Adrenal gland (tissue), 12 donors: Measurements from ENCODE around the gene CEP85L. TPM values are rescaled to one million over a fixed set of nuclear protein-coding genes. Genes with fewer than 3 reads are reported as not detected.

Experiments used
- DNase-seq, 7 donors: peaks; one replicate each; pipeline ENCODE4 v3.0.0-alpha.2; 2019 to 2020
- H3K27ac ChIP-seq, 5 donors: fragments of 200-600 bp; sonication (generic) in 4 of 5; 1 replicate in 3 of 5; 2 replicates in 2 of 5; pipeline versions ENCODE4 v1.5.1 to v1.8.0; 2016 to 2020; ENCODE audit warnings: mild to moderate bottlenecking in 1 of 5
- H3K27me3 ChIP-seq: fragments of 200-600 bp; 2 replicates; pipeline ENCODE4 v1.8.0; 2021
- H3K36me3 ChIP-seq, 2 donors: fragments of 200-600 bp; replicated peaks in 1 of 2; 1 replicate in 1 of 2; 2 replicates in 1 of 2; pipeline versions ENCODE4 v1.5.1 to v1.8.0; 2018 to 2022
- H3K4me1 ChIP-seq, 2 donors: fragments of 200-600 bp; replicated peaks in 1 of 2; 1 replicate in 1 of 2; 2 replicates in 1 of 2; pipeline versions ENCODE4 v1.5.1 to v1.8.0; 2018 to 2021
- H3K4me3 ChIP-seq, 4 donors: fragments of 200-600 bp; sonication (generic) in 3 of 4; one replicate each; pipeline ENCODE4 v1.5.1; 2016 to 2018
- H3K9me3 ChIP-seq, 3 donors: fragments of 200-600 bp; sonication (generic) in 1 of 3; replicated peaks in 1 of 3; 1 replicate in 2 of 3; 2 replicates in 1 of 3; pipeline versions ENCODE4 v1.5.1 to v1.8.0; 2016 to 2021
- CTCF ChIP-seq, 6 experiments: fragments of 450-650 bp in 4 of 6; fragments of 200-600 bp in 2 of 6; sonication (generic) in 1 of 6; IDR thresholded peaks; 1 replicate in 5 of 6; 2 replicates in 1 of 6; pipeline versions ENCODE4 v1.5.1 to v1.8.0; 2016 to 2021; ENCODE audit warnings: antibody characterized with exemption in 6 of 6, mild to moderate bottlenecking in 2 of 6, moderate library complexity in 1 of 6
- POLR2A ChIP-seq, 2 donors: fragments of 450-650 bp; IDR thresholded peaks; one replicate each; pipeline ENCODE4 v1.6.1; 2017; ENCODE audit warnings: antibody characterized with exemption in 2 of 2, mild to moderate bottlenecking in 2 of 2, moderate library complexity in 1 of 2
- WGBS, 4 donors: extraction: QIAGEN DNeasy Blood & Tissue Kit in 2 of 4; methylation state at CpG; one replicate each; pipeline versions ENCODE4 v1.1.5 to v1.1.7; 2013 to 2017; 5-methylcytosine and 5-hydroxymethylcytosine counted together
- intact Hi-C, 2 donors: fragments of 100-400 bp; cut with DNase I; formaldehyde crosslinking; loops; one replicate each; pipeline versions ENCODE4 v1.14.1 to v1.15.0; 2022 to 2023
- polyA plus RNA-seq, 3 donors: library from polyadenylated mRNA; stranded (reverse); fragments of 200-250 nt in 2 of 3; fragments of 350-450 nt in 1 of 3; fragmentation: Illumina TruSeq in 1 of 3; extraction: RNeasy Lipid Tissue Mini Kit (QIAGEN cat#74804) in 1 of 3; gene quantifications; one replicate each; pipeline ENCODE4 v1.2.3, GENCODE V29; 2013 to 2014
- total RNA-seq, 9 donors: library from RNA; depleted of rRNA in 4 of 9; stranded (reverse); fragments of >200 nt in 4 of 9; fragments of 120-200 nt in 1 of 9; fragmentation: NEBNext Ultra II Directional in 1 of 9; extraction: Animal tissue kit (Norgen Biotek cat#: 25700) in 1 of 9; gene quantifications; one replicate each; pipeline versions ENCODE4 v1.1.0 to v1.2.4, GENCODE V29; 2013 to 2023
- donor health status: healthy with polysubstance abuse.
- donor health status: Bipolar disorder and iron deficiency.
- donor health status: DM: yes; HTN: yes; CAD: no.
- donor health status: DM: no; HTN: no; CAD: no.
- donor health status: DM: no; HTN: no; CAD: no.
- donor health status: DM: yes; HTN: yes; CAD: no.

The CEP85L gene
- total and polyA plus RNA-seq, 12 donors = 2.3 to 74.3 (median 23.3) TPM

DNA sequence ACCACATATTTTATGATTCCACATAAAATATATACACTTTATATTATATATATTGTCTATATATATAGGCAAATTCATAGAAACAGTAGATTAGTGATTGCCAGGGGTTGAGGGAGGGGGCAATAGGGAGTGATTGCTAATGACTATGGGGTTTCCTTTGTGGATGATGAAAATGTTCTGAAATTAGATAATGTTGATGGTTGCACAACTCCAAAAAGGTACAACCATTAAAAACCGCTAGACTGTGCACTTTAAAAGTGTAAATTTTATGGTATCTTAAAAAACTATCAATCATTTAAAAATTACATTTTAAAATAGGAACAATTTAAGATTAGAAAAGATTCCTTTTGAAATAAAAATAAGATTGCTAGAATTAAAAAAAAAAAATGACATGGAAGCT, 23.8 kb upstream of the CEP85L start:
- 78 to 95% (median 92%) methylated on average over 1 of the region's 1 CpG for WGBS, 4 donors
- no peaks in the 10 kb centered on the region for H3K9me3 ChIP-seq
- H3K27ac ChIP-seq = no peak overlapping the region

GRCh38 chr6:118674772-118675171, 23.4 kb upstream of the CEP85L start:
- Histone ChIP-seq H3K27ac (no peak overlapping the region), H3K4me1 (no peaks in the 10 kb centered on the region), H3K4me3 (no peak overlapping the region), H3K9me3 (no peaks in the 10 kb centered on the region), H3K27me3 (no peaks in the 10 kb centered on the region), H3K36me3 (no peaks in the 10 kb centered on the region)
- intact Hi-C loops = no loop called here
- DNase-seq = no peak
- TF ChIP-seq POLR2A (IDR thresholded peaks at IDR 0.05) = no peak
- no peak for TF ChIP-seq CTCF (IDR thresholded peaks at IDR 0.05)
- WGBS, 4 donors = 92 to 100% (median 100%) methylated on average over 1 of the region's 1 CpG

More for the DNA sequence above, 23.8 kb upstream of the CEP85L start:
- H3K4me3 ChIP-seq = no peak overlapping the region
- no peaks in the 10 kb centered on the region for H3K27me3 ChIP-seq
- DNase-seq = no peak
- H3K4me1 ChIP-seq = no peaks in the 10 kb centered on the region
- TF ChIP-seq CTCF (IDR thresholded peaks at IDR 0.05) (no peak), POLR2A (IDR thresholded peaks at IDR 0.05) (no peak)
- intact Hi-C loops = no loop called here
- H3K36me3 ChIP-seq = no peaks in the 10 kb centered on the region

DNA sequence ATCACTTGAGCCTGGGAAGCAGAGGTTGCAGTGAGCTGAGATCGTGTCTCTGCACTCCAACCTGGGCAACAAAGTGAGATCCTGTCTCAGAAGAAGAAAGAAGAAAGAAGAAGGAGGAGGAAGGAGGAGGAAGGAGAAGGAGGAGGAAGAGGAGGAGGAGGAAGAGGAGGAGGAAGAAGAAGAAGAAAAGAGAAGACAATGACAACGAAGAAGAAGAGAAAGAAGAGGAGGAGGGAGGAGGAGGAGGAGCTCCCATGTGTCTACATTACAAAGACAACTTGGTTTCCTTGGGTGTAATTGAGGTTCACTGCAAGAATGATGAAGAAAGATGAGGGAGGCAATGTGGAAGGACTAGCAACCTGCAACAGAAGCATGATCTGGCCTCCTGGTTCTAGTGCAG, 21.3 kb upstream of the CEP85L start:
- Histone ChIP-seq H3K27me3 (no peaks in the 10 kb centered on the region), H3K36me3 (no peaks in the 10 kb centered on the region), H3K4me1 (peaks cover 15 to 16% of the 10 kb centered on the region in 2 donors), H3K27ac (no peak overlapping the region), H3K9me3 (no peaks in the 10 kb centered on the region), H3K4me3 (no peak overlapping the region)
- DNase-seq = no peak
- no peak for TF ChIP-seq CTCF (IDR thresholded peaks at IDR 0.05)
- no peak for TF ChIP-seq POLR2A (IDR thresholded peaks at IDR 0.05)
- 80 to 83% (median 81%) methylated on average over 2 of the region's 2 CpGs for WGBS, 4 donors
- intact Hi-C loops = no loop called here

- Histone ChIP-seq H3K4me3 (no peak overlapping the region), H3K4me1 (peaks cover 17 to 19% of the 10 kb centered on the region in 2 donors), H3K27ac (no peak overlapping the region), H3K36me3 (no peaks in the 10 kb centered on the region), H3K27me3 (no peaks in the 10 kb centered on the region), H3K9me3 (no peaks in the 10 kb centered on the region)
- no peak for DNase-seq
- intact Hi-C loops = loop anchor here in 1 of 2 donors (10.0 kb wide), 1 partner anchor 105 kb away; no protein-coding TSS in a partner anchor
- WGBS, 4 donors = 90 to 100% (median 100%) methylated on average over 1 of the region's 1 CpG
- TF ChIP-seq POLR2A (IDR thresholded peaks at IDR 0.05) = no peak
- no peak for TF ChIP-seq CTCF (IDR thresholded peaks at IDR 0.05)
These were observed 18.2 kb upstream of the CEP85L start for GRCh38 chr6:118669561-118669960.
